ENCODE results near the gene APOO.

APOO gene

GRCh38 chrX:23939203-23939602 is 31.5 kb upstream of the APOO start:
- DNase-seq (ENCODE audit: extremely low read depth, low read depth), result no peak
- no peak for TF ChIP-seq CTCF (IDR thresholded peaks at IDR 0.05; ENCODE audit: low read depth, low read length)

- no peak for TF ChIP-seq CTCF (IDR thresholded peaks at IDR 0.05; ENCODE audit: low read depth, low read length)
- no peak for DNase-seq (ENCODE audit: extremely low read depth, low read depth)
These were observed 31.0 kb upstream of the APOO start for GRCh38 chrX:23938690-23939089.

GRCh38 chrX:23937100-23937499 is 29.4 kb upstream of the APOO start:
- no peak for TF ChIP-seq CTCF (IDR thresholded peaks at IDR 0.05; ENCODE audit: low read depth, low read length)
- DNase-seq (ENCODE audit: extremely low read depth, low read depth), result no peak

GRCh38 chrX:23936180-23936579 is 28.4 kb upstream of the APOO start:
- no peak for TF ChIP-seq CTCF (IDR thresholded peaks at IDR 0.05; ENCODE audit: low read depth, low read length)
- DNase-seq (ENCODE audit: extremely low read depth, low read depth), result no peak

- TF ChIP-seq CTCF (IDR thresholded peaks at IDR 0.05; ENCODE audit: low read depth, low read length), result no peak
- no peak for DNase-seq (ENCODE audit: extremely low read depth, low read depth)
These were observed 27.4 kb upstream of the APOO start for GRCh38 chrX:23935106-23935505.

- no peak for DNase-seq (ENCODE audit: extremely low read depth, low read depth)
- no peak for TF ChIP-seq CTCF (IDR thresholded peaks at IDR 0.05; ENCODE audit: low read depth, low read length)
These were observed 24.3 kb upstream of the APOO start for GRCh38 chrX:23932046-23932445.

- no peak for DNase-seq (ENCODE audit: extremely low read depth, low read depth)
- no peak for TF ChIP-seq CTCF (IDR thresholded peaks at IDR 0.05; ENCODE audit: low read depth, low read length)
These were observed 23.3 kb upstream of the APOO start for GRCh38 chrX:23930894-23931604.
